ENCODE measurements around the gene AAR2. TPM values are rescaled to one million over a fixed set of nuclear protein-coding genes. Genes with fewer than 3 reads are reported as not detected.

AAR2 gene
- polyA plus RNA-seq, 1 experiment, result 54.4 TPM

DNA sequence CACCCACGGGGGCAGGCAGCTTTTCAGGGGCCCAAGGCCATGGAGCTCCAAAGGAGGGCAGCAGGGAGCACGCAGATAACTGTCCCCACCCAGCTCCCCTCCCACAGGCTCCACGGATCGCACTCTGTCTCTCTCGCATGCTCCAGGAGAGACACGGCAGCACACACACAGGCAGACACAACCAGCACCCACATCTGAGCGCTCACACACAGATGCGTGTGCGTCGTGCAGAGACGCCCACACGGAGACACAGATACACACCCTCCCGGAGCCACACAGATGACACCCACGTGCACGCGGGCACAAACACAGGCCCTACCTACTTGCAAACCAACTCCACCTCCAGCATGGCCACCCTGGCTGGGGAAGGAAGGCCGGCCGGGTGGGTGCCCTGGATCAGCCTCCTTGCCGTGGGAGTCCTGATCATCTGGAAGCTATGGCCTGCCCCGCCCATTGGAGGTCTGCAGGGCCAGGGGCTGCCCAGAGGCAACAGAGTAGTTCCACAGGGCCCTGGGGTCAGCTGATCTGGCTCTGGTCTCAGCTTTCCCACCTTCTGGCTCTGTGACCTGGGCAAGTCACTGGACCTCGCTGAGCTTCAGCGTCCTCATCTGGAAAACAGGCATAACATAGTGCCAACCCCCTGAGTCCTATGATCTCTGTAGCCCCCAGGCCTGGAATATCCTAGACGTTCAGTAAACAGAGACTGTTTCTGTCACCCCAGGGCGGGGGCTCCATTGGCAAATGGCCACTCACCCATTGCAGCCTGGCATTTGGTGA is 31.5 kb downstream of the AAR2 start:
- TF ChIP-seq, protein P1, sequence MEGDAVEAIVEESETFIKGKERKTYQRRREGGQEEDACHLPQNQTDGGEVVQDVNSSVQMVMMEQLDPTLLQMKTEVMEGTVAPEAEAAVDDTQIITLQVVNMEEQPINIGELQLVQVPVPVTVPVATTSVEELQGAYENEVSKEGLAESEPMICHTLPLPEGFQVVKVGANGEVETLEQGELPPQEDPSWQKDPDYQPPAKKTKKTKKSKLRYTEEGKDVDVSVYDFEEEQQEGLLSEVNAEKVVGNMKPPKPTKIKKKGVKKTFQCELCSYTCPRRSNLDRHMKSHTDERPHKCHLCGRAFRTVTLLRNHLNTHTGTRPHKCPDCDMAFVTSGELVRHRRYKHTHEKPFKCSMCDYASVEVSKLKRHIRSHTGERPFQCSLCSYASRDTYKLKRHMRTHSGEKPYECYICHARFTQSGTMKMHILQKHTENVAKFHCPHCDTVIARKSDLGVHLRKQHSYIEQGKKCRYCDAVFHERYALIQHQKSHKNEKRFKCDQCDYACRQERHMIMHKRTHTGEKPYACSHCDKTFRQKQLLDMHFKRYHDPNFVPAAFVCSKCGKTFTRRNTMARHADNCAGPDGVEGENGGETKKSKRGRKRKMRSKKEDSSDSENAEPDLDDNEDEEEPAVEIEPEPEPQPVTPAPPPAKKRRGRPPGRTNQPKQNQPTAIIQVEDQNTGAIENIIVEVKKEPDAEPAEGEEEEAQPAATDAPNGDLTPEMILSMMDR (IDR thresholded peaks at IDR 0.05; ENCODE audit: insufficient read depth, low read depth, low read length), result no peak
- H3K36me3 ChIP-seq (ENCODE audit: control insufficient read depth, insufficient read depth, low read length), result no peaks in the 10 kb centered on the region
- H3K4me3 ChIP-seq (ENCODE audit: low read depth, low read length), result no peak overlapping the region
- H3K27me3 ChIP-seq (ENCODE audit: control insufficient read depth, insufficient read depth, low read length), result peaks cover 7% of the 10 kb centered on the region; the same call in 1 of the 2 replicates
- CTCF ChIA-PET, result interaction anchor here (1.2 kb wide), 1 partner anchor 652 kb away, joined by 3 read pairs; no protein-coding TSS in a partner anchor
- POLR2A ChIA-PET, result no interaction called here
- no peak for DNase-seq (ENCODE audit: low read depth)

DNA sequence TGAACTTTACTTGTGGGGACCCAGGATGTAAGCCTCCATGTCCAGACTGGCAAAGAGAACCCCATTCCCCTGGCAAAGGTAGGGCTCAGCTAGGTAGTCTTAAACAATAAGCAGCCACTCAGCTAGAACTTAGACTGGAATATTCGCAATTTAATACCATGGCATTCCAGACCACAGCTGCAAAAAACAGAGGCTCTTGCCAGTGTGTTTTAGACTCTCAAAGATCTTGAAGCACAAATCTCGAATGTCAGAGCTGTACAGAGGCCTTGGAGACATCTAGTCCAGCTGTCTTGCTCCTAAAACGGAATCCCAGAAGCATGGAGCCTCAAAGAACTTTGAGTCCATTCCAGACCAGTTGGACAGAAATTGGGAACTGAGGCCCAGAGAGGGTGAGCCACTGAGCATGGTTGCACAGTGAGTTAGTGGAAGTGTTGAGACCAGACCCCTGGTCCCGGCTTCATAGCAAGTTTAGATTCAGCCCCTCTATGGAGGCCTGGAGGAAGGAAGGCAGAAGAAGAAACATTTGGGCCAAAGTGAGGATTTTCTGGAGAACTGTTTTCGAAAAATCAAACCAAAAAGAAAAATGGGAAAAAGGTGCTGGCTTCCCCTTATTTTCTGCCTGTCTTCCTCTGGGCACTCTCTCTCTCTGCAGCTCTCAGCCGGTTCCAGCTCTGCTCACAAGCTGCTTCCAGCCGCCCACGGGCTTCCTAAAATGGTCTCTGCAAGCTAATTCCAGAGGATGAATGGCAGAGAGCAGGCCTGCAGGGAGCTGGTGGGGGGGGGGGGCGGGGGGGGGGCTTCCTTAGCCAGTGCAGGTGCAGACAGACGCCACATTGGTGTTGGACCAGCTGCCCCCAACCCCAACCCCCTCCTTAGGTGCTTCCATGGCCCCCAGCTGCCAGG is 32.4 kb downstream of the AAR2 start:
- H3K27me3 ChIP-seq (ENCODE audit: control insufficient read depth, insufficient read depth, low read length), result peaks cover 10% of the 10 kb centered on the region
- no peak overlapping the region for H3K4me3 ChIP-seq (ENCODE audit: low read depth, low read length)
- POLR2A ChIA-PET, result no interaction called here
- H3K36me3 ChIP-seq (ENCODE audit: control insufficient read depth, insufficient read depth, low read length), result no peaks in the 10 kb centered on the region
- CTCF ChIA-PET, result no interaction called here
- DNase-seq (ENCODE audit: low read depth), result no peak
- TF ChIP-seq, protein P1 (IDR thresholded peaks at IDR 0.05; ENCODE audit: insufficient read depth, low read depth, low read length), result no peak

DNA sequence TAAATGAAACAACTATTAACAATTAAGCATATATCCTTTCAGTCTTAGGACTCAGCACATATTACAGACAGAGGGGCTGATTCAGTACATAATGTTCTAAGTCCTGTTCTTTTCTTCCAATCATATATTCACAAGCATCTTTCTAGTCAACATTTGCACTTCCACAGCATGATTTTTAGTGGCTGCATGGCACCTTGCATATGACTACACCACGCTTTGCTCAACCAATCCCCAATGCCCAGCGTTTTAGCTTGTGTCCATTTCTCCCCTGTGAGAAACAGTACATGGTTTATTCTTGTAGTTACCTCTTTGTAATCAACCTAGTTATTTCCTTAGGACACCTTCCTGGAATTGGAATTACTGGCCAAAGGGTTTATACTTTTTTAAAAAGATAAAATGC is 33.2 kb downstream of the AAR2 start:
- H3K27me3 ChIP-seq (ENCODE audit: control insufficient read depth, insufficient read depth, low read length), result peaks cover 11% of the 10 kb centered on the region
- ChIA-PET CTCF (no interaction called here), POLR2A (no interaction called here)
- H3K36me3 ChIP-seq (ENCODE audit: control insufficient read depth, insufficient read depth, low read length), result no peaks in the 10 kb centered on the region
- DNase-seq (ENCODE audit: low read depth), result no peak
- TF ChIP-seq, protein P1 (IDR thresholded peaks at IDR 0.05; ENCODE audit: insufficient read depth, low read depth, low read length), result no peak
- no peak overlapping the region for H3K4me3 ChIP-seq (ENCODE audit: low read depth, low read length)

DNA sequence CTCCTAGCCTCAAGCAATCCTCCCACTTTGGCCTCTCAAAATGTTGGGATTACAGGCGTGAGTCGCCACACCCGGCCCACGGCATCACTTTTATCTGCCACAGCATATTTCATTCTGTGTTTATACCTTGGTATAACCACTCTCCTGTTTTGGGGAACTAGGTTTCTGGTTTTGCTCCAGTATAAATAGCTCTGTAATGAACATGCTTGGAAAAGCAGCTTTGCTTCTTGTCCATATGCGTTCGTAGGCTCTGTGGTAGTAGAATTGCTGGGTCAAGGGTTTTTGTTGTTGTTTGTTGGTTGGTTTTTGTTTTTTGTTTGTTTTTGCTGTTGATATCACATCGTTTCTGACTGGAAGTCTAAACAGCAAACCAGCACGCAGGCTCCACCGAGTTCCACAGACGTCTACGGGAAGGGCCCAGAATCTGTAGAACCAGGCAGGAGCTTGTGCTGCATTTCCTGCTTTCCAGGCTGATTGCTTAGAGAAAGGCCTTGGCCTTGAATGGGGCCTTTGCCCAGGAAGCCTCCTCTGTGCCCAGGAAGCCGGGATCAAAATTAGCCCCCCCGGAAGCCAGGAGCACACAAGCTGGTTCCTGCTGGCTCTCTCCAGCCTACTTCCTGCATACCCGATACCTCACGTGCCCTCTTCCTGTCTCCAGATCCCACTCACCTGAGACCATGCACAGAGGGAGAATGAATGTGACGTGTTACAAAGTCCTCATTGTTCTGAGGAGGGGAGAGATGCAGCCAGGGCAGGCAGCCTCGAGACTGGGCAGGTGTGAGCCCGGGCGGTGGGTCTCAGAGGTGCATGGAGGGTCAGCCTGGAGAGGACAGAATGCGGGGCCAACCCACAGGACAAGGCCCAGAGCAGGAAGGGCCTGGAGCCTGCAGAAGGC is 34.7 kb downstream of the AAR2 start:
- DNase-seq (ENCODE audit: low read depth), result no peak
- H3K36me3 ChIP-seq (ENCODE audit: control insufficient read depth, insufficient read depth, low read length), result no peaks in the 10 kb centered on the region
- POLR2A ChIA-PET, result no interaction called here
- H3K4me3 ChIP-seq (ENCODE audit: low read depth, low read length), result no peak overlapping the region
- TF ChIP-seq, protein P1 (IDR thresholded peaks at IDR 0.05; ENCODE audit: insufficient read depth, low read depth, low read length), result no peak
- peaks cover 16% of the 10 kb centered on the region for H3K27me3 ChIP-seq (ENCODE audit: control insufficient read depth, insufficient read depth, low read length)
- CTCF ChIA-PET, result interaction anchor here (4.3 kb wide), 1 partner anchor 168 kb away, joined by 27 read pairs; no protein-coding TSS in a partner anchor

Data from BJ (cell line).